HG03575 (cell line): ENCODE results near the gene HSPA2.
"Not testable (repeated sequence)": the region's sequence is repeated elsewhere in the genome, so short reads cannot be mapped to it uniquely, and the experiment has no call there.

Source experiments
- ATAC-seq: cut with Tn5 transposase; IDR thresholded peaks from one replicate; pipeline ENCODE4 v1.9.1; 2021; ENCODE audit not compliant: unreplicated experiment, insufficient number of reproducible peaks, low FRiP score; ENCODE audit errors: extremely low read depth

Gene HSPA2

DNA sequence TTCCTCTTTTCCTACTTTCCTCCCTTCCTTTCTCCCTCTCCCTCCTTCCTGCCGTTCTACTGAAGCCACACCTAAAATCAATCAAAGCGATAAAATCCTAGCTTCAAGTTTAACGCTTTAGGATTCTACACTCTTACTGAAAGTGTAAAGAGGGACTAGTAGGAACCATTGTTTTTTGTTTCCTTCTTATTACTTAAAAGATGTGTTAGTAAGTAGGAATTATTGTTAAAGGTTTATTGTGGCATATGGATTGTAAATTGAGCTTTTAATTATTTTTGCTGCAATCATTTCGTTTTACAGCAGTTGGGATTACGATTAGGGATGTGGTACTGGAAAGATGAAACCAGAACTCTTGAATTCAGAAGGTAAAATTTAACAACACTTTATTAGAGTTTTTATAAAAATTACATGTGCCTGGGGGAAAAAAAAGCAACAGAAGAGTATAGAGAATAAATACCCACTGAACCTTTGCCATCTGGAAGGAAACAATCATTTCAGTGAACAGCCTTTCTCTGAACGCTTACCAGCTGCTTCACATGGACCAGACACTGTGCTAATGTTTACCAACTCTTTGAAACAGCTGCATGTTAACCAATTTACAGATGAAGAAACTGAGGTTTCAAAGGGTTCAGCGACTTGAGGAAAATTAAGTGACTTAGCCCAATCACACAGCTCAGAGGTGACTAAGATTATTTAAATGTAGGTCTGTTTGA is 10.2 kb downstream of the HSPA2 start:
- no peak for ATAC-seq

- no peak for ATAC-seq
These were observed 14.0 kb downstream of the HSPA2 start for GRCh38 chr14:64554556-64554955.

GRCh38 chr14:64556526-64556925 is 16.0 kb downstream of the HSPA2 start:
- ATAC-seq: no peak

DNA sequence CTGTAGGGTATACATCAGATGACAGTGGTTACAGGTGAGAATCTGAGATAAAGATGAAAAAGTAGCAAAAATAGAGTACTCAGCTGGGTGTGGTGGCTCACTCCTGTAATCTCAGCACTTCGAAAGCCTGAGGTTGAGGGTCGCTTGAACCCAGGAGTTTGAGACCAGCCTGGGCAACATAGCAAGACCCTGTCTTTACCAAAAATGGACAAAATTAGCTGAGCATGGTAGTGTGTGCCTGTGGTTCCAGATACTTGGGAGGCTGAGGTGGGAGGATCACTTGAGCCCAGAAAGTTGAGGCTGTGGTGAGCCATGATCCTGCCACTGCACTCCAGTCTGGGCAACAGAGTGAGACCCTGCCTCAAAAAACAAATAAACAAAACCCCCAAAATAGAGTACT is 17.7 kb downstream of the HSPA2 start:
- ATAC-seq: not testable (repeated sequence)

DNA sequence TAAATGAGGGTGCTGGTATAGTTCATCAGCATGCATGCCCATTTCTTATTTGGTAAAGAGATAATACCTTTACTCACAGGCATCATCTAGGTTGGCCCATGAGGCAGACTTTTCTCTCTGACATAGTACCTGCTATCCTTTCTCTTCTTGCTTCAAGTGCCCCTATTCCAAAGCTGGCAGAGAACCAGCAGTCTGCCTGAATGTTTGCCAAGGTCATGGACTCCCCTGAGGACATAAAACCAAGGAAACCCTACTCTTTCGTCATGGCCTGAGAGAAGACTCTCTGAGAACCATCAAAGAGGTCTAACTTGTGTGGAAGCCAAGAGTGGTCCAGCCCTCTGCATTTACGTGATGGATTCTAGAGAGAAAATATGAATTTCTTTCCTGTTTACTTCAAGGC is 21.1 kb downstream of the HSPA2 start:
- no peak for ATAC-seq

DNA sequence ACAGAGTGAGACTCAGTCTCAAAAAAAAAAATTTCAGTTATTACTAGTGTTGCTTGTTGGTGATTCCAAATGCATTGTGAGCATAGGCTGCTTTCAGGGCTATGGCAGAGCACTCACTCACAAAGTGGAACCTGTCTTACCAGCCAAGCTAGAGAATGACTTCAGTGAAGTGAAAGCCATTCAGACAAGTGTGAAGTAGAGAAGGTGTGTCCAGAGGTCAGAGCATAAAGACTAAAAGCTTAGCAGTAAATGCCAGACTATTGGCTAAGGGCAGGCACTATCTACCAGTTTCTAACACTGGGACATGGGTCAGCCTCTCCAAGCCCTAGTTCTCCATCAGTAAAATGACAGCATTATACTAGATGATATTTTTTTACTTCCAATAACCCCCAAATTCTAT is 21.9 kb downstream of the HSPA2 start:
- no peak for ATAC-seq

DNA sequence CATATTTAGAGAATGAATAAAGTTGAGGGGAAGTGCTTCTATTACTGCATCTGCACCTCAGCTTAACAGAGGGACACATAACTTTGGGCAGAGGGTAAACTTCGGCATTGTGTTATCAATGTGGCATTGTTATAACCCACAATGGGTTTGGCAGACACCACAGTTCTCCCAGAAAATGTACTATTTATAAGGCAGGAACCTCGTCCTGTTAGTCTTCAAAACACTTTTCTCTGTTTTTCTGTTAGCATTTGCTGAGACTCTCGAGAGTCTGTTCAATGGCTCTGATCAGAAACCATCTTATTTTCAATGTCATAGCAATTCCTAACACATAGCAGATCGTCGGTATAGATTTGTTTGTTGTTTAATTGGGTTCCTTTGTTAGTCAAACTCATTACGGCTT is 23.2 kb downstream of the HSPA2 start:
- no peak for ATAC-seq

GRCh38 chr14:64566651-64567122 is 26.1 kb downstream of the HSPA2 start:
- no peak for ATAC-seq

DNA sequence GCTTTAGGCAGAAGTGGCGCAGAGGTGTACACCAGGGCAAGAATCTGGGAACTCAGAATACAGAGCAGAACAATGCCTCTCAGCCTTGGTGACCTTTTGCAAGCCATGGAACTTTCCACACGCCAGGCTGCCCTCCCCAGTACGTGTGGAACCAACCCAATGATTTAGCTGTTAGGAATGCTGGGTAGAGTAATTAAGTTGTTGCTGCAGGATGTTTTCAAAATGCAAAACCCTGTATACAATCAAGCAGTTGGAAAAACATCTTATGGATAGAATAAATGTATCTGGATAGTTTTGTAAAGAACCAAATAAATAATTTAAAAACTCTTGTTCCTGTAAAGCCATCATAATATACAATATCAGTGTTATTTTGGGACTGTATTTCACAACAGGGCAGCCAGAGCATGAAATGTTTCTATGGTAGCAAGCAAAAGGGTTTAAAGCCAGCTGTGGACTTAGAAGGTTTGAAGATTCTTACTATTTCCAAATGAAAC is 28.6 kb downstream of the HSPA2 start:
- no peak for ATAC-seq

GRCh38 chr14:64569646-64570045 is 29.1 kb downstream of the HSPA2 start:
- ATAC-seq: not testable (repeated sequence)

DNA sequence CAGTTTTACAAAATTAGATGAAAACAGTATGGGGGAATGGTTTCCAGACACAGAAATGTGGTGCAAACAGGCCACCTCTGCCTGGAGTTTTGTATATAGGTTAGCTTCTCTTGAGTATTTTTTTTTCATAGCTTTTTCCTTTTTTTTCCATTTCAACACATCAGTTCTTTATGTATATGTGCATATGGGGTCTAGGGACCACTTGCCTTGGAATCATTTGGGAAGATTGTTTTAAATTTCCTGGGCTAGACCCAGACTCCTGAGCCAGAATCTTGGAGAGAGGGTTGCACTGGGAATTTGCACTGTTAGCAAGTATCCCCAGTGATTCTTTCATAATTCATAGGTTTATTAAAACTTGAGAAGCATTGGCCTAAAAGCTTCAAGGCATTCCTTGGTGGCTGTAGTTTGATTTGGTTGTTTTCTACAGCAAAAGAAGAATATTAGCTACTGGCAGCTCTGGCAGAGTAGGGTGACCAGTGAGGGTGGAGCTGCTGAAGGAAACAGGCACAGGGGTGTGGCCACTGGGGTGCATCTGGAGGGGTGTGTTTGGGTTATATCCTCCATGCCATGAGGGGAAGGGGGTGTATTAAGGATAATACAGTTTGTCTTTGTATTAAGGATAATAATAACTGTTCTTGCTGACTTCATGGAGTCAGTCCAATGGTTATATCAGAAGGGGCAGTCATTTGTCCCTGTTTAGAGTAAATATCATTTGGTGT is 32.0 kb downstream of the HSPA2 start:
- no peak for ATAC-seq

DNA sequence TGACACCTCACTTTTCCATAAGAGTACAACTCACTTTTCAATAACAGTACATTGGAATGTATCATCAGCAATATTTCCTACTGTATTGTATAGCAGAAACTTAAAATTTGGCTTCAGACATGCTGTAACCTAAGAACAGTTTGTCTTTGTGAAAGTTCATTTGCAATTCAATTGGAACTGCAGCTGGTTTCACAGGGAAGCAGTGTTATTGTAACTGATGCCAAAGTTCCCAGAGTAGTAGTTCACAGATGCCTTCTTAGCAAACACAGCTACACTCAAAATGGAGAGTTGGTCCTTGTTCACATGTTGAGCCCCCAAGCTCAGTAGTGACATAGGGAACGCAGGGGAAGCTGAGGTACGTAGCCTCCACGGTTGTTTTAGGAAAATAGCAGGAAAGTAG is 32.6 kb downstream of the HSPA2 start:
- no peak for ATAC-seq

DNA sequence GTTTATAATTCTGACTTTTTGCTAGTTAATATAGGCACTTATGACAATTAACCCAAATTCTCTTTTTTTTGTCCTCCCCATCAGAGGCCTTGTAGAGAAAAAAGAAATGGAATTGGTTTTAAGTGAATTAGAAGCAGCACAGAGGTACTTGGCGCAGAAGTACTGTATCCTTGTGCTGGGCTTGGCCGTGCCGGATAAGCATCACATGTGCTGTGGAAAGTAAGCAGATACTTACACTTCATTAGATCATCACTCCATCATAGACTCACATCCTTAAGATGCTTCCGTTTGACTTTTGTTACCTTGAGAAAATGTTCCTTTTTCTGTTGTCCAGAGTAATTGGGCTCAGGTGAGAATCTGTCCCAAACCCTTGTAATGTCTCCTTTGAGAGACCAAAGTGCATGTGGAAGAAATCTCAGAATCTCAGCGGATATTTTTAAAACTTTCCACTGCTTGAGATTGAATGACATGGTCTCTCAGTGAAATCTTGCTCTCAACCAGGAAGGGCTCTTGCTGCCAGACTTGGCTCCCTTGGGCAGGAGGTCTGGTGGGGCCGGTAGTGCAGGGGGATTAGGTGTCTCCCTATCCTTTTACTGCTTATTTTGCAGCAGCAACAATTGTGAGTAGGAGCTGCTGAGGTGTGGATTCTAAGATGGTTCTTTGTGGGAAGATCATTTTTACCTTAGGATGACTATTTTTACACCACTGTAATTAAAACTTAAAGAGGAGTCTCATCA is 34.0 kb downstream of the HSPA2 start:
- ATAC-seq: no peak

DNA sequence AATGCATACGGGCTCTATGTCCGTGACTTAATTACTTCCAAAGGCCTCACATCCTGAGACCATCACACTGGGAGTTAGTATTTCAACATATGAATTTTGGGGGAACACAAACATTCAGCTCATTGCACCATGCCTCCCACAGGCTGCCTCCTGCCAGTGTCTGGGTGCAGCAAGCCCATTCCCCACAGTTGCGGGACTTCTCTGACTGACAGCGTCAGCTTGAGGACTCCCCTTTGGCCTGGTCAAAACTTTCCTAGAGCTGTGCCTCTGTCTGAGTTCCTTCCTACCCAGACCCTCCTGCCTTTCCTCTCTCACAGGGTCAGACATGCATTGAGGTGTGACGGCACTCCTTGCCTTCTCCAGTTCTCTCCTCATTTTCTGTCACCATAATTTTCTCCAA is 36.7 kb downstream of the HSPA2 start:
- ATAC-seq: no peak

GRCh38 chr14:64580467-64580866 is 39.9 kb downstream of the HSPA2 start:
- ATAC-seq: no peak

GRCh38 chr14:64581363-64581762 is 40.8 kb downstream of the HSPA2 start:
- ATAC-seq: no peak

DNA sequence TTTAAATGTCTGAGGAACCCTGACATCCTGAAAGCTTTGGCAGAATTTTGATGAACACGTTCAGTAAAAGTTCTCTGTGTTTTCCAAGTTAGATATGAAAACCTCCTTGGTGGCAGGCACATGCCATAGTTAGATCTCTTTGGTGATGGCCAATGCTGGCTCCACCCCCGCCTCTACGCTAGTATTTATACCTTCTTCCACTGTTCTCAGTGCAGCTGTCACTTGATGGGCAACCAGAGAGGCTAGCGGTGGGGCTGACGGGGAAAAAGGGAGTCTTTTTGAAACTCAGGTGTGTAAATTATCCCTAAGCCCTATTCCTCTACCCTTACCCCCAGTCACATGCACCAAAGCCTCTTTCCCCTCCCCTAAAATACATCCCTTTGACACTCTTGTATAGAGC is 41.3 kb downstream of the HSPA2 start:
- no peak for ATAC-seq

- ATAC-seq: no peak
These were observed 43.6 kb downstream of the HSPA2 start for GRCh38 chr14:64584190-64584589.

DNA sequence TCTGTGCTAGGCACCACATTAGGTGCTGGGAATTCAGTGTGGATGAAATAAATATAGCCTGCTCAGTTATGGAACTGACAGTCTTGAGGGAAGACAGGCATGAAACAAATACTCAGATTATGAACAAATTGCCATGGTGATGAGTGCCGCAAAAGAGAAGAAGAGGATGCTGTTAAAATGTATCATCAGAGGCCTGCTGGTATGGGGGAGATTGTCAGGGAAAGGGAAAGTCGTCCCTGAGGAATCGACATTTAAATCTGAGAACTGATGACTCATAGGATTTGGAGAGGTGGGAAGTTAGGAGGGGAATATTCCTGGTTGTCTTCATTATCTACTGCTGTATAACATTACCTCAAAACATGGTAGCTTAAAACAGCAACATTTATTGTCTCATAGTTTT is 51.3 kb downstream of the HSPA2 start:
- no peak for ATAC-seq
